AG10803 (cell line): ENCODE data around the gene R3HCC1L.

ENCODE experiments used
- DNase-seq: peaks from one replicate; pipeline ENCODE4 v3.0.0; 2010; ENCODE audit warnings: low read depth
- H3K4me3 ChIP-seq: 2 replicates; pipeline ENCODE4 v1.5.1; 2011; ENCODE audit warnings: mild to moderate bottlenecking, low read length, control low read depth
- TF ChIP-seq, protein P1 (sequence below): conservative IDR thresholded peaks from 2 replicates; pipeline ENCODE4 v1.5.1; 2011; ENCODE audit warnings: mild to moderate bottlenecking, low read length, control low read depth, inconsistent platforms

R3HCC1L gene

GRCh38 chr10:98268694-98269431, 134.4 kb downstream of the R3HCC1L start:
- TF ChIP-seq, protein P1, sequence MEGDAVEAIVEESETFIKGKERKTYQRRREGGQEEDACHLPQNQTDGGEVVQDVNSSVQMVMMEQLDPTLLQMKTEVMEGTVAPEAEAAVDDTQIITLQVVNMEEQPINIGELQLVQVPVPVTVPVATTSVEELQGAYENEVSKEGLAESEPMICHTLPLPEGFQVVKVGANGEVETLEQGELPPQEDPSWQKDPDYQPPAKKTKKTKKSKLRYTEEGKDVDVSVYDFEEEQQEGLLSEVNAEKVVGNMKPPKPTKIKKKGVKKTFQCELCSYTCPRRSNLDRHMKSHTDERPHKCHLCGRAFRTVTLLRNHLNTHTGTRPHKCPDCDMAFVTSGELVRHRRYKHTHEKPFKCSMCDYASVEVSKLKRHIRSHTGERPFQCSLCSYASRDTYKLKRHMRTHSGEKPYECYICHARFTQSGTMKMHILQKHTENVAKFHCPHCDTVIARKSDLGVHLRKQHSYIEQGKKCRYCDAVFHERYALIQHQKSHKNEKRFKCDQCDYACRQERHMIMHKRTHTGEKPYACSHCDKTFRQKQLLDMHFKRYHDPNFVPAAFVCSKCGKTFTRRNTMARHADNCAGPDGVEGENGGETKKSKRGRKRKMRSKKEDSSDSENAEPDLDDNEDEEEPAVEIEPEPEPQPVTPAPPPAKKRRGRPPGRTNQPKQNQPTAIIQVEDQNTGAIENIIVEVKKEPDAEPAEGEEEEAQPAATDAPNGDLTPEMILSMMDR = no peak
- peak overlapping the region; percentile 64 for H3K4me3 ChIP-seq
- DNase-seq = peak; percentile 24

DNA sequence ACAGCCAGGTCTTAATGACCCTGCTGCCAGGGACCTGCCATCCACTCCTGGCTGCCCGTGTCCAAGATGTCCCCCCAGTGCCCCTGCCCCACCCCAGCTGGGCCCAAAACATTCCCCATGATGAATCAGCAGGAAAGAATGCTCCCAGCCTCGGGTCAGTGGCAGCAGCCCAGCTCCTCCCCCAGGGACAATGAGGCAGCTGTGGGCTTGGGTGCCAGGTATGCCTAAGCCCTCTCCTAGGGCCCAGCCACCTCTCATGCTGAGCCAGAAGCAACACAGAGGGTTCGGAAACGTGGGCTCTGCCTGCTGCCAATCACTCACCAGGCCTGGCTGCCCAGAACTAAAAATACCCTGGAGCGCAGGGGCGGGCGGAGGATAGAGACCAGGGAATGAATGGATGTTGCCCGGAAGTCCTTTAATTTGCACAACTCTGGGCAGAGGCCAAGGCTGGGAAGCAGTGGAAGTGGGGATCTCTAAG, 135.0 kb downstream of the R3HCC1L start:
- no peak overlapping the region; the same call in 1 of the 2 replicates for H3K4me3 ChIP-seq
- peak; percentile 89 for DNase-seq
- TF ChIP-seq, protein P1 = no peak

DNA sequence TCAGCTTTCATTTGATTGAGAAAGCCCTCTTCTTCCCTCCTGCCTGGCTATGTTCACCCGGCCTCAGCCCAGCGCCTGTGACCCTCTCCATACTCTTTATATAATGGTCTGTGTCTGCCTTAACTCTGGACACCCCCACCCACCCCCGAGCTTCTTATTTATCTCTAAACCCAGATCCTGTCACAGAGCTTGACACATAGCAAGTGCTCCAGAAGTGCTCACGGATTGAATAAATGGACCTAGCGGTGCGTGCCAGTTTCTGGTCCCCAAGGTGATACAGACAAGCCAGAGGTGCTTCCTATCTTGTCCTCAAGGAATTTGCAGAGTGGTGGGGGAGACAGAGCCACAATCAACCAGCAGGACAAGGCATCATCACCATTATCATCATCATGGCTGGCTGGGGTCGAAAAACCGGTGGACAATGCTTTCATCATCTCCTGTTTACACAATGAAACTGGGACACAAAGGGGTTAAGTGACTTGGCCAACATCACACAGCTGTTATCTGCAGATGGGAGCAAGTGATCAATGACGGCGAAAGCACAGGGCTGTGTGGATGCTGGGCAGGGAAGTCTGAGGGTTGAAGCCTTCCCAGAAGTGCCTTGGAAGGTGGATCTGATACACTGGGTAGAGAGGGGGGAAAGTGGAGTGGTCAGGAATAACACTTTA, 135.8 kb downstream of the R3HCC1L start:
- H3K4me3 ChIP-seq = no peak overlapping the region
- TF ChIP-seq, protein P1 = no peak
- no peak for DNase-seq

DNA sequence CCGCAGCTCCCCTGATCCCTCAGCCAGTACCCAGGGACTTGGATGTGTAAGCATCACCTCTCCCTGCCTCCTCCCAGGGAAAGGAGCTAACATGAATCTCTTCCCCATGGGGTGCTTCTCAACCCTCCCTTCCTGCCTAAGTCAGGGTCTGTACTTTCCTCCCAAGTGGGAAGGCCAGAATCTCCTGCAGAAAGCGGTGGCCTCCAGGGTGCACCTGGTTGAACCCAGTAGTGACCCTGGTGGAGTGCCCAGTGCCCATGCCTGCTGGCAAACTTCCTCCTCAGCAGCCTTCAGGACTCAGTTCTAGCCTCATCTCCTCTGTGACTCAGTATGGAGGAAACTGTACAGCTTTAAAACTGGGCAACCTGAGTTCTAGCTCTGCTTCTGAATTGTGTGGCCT, 136.3 kb downstream of the R3HCC1L start:
- no peak for DNase-seq
- TF ChIP-seq, protein P1 = no peak
- H3K4me3 ChIP-seq = no peak overlapping the region

DNA sequence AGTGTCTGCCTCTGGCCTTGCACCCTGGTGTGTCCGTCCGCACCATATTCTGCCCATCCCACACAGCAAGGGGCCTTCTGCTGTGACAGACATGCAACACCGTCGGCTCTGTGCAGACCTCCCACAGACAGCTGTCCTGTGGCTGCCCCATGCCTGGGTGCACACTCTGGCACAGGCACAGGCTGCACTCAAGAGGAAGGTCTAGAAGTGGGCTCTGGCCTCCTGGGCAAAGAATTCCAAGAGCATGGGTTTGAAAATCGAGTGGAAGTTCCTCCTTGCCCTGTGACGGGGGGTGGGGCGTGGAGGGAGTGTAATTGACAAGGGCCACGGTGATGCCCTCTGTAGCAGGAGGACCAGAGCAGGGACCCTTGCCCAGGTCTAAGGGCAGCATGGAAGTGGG, 137.8 kb downstream of the R3HCC1L start:
- TF ChIP-seq, protein P1 = no peak
- no peak overlapping the region for H3K4me3 ChIP-seq
- DNase-seq = no peak

DNA sequence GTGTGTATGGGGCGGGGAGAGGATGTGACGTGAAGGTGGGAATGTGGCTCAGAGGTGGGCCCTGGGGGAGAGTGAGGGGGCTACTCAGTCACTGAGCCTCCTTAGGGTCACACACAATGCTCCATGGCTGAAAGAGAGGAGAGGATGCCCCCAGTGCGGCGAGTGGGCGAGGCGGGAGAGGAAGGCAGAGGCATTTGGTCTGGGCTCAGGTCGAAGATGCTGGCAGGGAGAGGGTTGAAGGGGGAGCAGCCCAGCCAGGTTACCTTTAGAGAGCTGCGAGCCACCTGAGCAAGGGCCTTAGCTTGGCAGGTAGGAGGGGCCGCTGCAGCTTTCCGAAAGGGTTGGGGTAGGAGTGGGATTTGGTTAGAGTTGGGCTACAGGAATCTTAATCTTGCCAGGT, 138.2 kb downstream of the R3HCC1L start:
- TF ChIP-seq, protein P1 = no peak
- H3K4me3 ChIP-seq = no peak overlapping the region
- no peak for DNase-seq
